Spleen (tissue), 7 donors: ENCODE data around the gene PPM1E.

Source experiments
- CTCF ChIP-seq, 11 experiments: fragments of 200-600 bp in 7 of 11; fragments of 450-650 bp in 4 of 11; sonication (generic) in 4 of 11; IDR thresholded peaks in 8 of 11; conservative IDR thresholded peaks in 3 of 11; 1 replicate in 7 of 11; 2 replicates in 4 of 11; pipeline versions ENCODE4 v1.4.0 to v1.8.0; 2016 to 2021; ENCODE audit warnings: antibody characterized with exemption in 11 of 11, inconsistent platforms in 4 of 11, mild to moderate bottlenecking in 1 of 11
- POLR2AphosphoS5 ChIP-seq, 3 donors: sonication (generic); formaldehyde crosslinking; IDR thresholded peaks; one replicate each; pipeline ENCODE4 v1.5.1; 2017; ENCODE audit warnings: antibody characterized with exemption in 3 of 3
- donor health status: DM: no; HTN: no; CAD: no; lungs with moderate emphysema.
- donor health status: DM: no; HTN: no; CAD: no.
- donor health status: DM: no; HTN: no; CAD: no.

GRCh38 chr17:58865301-58865700, 109.6 kb downstream of the PPM1E start:
- TF ChIP-seq CTCF (IDR thresholded peaks at IDR 0.05 in 8 of 11, conservative IDR thresholded peaks at IDR 0.05 in 3 of 11) (no peak), POLR2AphosphoS5 (IDR thresholded peaks at IDR 0.05) (no peak)
